Measurements from ENCODE around the gene PCDHA1.

The PCDHA1 gene

DNA sequence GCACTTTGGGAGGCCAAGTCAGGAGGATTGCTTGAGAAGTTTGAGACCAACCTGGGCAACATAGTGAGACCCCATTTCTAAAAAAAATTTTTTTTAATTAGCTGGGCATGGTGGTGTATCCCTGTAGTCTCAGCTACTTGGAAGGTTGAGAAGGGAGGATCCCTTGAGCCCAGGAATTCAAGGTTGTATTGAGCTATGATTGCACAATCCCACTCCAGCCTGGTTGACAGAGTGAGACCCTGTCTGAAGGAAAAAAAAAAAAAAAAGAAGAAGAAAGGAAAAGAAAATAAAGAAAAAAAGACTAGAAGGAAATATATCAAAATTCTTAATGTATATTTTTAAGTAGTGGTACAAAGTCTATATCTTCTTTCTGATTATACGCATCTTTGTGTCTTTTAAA lies 236.4 kb downstream of the PCDHA1 start:
- TF ChIP-seq, protein P1, sequence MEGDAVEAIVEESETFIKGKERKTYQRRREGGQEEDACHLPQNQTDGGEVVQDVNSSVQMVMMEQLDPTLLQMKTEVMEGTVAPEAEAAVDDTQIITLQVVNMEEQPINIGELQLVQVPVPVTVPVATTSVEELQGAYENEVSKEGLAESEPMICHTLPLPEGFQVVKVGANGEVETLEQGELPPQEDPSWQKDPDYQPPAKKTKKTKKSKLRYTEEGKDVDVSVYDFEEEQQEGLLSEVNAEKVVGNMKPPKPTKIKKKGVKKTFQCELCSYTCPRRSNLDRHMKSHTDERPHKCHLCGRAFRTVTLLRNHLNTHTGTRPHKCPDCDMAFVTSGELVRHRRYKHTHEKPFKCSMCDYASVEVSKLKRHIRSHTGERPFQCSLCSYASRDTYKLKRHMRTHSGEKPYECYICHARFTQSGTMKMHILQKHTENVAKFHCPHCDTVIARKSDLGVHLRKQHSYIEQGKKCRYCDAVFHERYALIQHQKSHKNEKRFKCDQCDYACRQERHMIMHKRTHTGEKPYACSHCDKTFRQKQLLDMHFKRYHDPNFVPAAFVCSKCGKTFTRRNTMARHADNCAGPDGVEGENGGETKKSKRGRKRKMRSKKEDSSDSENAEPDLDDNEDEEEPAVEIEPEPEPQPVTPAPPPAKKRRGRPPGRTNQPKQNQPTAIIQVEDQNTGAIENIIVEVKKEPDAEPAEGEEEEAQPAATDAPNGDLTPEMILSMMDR (IDR thresholded peaks at IDR 0.05; ENCODE audit: borderline replicate concordance, extremely low read depth, low read length, poor library complexity, severe bottlenecking) = no peak
- no peak for TF ChIP-seq EZH2 (IDR thresholded peaks at IDR 0.05; ENCODE audit: borderline replicate concordance, low read depth, low read length, severe bottlenecking)
- no peak overlapping the region for H3K9ac ChIP-seq (ENCODE audit: low read depth, low read length)
- H2AFZ ChIP-seq (ENCODE audit: low read depth, low read length) = no peak overlapping the region
- peaks cover 2% of the 10 kb centered on the region for H3K27me3 ChIP-seq (ENCODE audit: insufficient read depth, low read length, poor library complexity)
- DNase-seq = no peak
- no peaks in the 10 kb centered on the region for H4K20me1 ChIP-seq (ENCODE audit: insufficient read depth, low read length)
- no peak for ATAC-seq (ENCODE audit: insufficient read depth, low read depth)
- H3K36me3 ChIP-seq (ENCODE audit: insufficient read depth, low read length) = no peaks in the 10 kb centered on the region
- H3K27ac ChIP-seq (ENCODE audit: low read length) = no peak overlapping the region
- H3K4me1 ChIP-seq (ENCODE audit: insufficient read depth, low read length) = no peaks in the 10 kb centered on the region
- H3K4me2 ChIP-seq (ENCODE audit: insufficient read depth, low read length) = no peak overlapping the region
- H3K4me3 ChIP-seq (ENCODE audit: low read depth in 1 of 2, low read length in 2 of 2) = no peak overlapping the region
- H3K79me2 ChIP-seq (ENCODE audit: insufficient read depth, low read length) = no peaks in the 10 kb centered on the region
- H3K9me3 ChIP-seq (ENCODE audit: insufficient read depth, low read length, severe bottlenecking) = no peaks in the 10 kb centered on the region

DNA sequence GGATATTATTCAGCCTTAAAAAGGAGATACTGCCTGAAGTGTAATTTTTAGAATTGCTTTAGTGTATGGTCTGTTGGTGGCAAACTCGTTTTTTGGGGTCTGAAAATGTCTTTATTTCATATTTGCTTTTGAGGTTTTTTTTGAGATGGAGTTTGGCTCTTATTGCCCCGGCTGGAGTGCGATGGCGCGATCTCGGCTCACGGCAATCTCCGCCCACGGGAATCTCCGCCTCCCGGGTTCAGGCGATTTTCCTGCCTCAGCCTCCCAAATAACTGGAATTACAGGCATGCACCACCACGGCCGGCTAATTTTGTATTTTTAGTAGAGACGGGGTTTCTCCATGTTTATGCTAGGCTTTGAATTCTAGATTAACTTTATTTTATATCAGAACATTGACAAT lies 245.1 kb downstream of the PCDHA1 start:
- H3K4me2 ChIP-seq (ENCODE audit: insufficient read depth, low read length) = no peak overlapping the region
- no peak overlapping the region for H3K9ac ChIP-seq (ENCODE audit: low read depth, low read length)
- peaks cover 13% of the 10 kb centered on the region for H3K27me3 ChIP-seq (ENCODE audit: insufficient read depth, low read length, poor library complexity)
- no peak for TF ChIP-seq EZH2 (IDR thresholded peaks at IDR 0.05; ENCODE audit: borderline replicate concordance, low read depth, low read length, severe bottlenecking)
- no peak overlapping the region for H3K27ac ChIP-seq (ENCODE audit: low read length)
- H3K79me2 ChIP-seq (ENCODE audit: insufficient read depth, low read length) = no peaks in the 10 kb centered on the region
- no peaks in the 10 kb centered on the region for H3K36me3 ChIP-seq (ENCODE audit: insufficient read depth, low read length)
- no peak for ATAC-seq (ENCODE audit: insufficient read depth, low read depth)
- no peaks in the 10 kb centered on the region for H3K9me3 ChIP-seq (ENCODE audit: insufficient read depth, low read length, severe bottlenecking)
- no peak overlapping the region for H3K4me3 ChIP-seq (ENCODE audit: low read depth in 1 of 2, low read length in 2 of 2)
- no peak for DNase-seq
- no peaks in the 10 kb centered on the region for H4K20me1 ChIP-seq (ENCODE audit: insufficient read depth, low read length)
- H3K4me1 ChIP-seq (ENCODE audit: insufficient read depth, low read length) = no peaks in the 10 kb centered on the region
- no peak overlapping the region for H2AFZ ChIP-seq (ENCODE audit: low read depth, low read length)

DNA sequence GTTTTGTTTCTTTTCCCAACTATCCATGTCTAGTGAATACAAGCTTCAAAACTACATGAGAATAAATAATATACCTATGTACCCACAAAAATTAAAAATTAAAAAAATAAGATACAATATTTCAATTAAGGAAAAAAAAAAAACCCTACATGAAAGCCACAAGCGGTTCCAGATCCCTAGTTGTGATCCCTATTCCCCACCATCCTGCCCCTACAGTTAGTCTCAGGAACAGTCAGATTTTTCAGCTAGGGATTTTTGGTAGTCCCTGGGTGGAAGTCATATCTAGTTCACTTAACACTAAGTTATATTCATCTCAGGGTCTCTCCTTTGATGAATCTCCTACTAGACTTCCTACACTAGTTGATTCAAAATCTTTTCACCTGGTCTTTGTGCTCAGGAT lies 246.7 kb downstream of the PCDHA1 start:
- Histone ChIP-seq H3K9me3 (ENCODE audit: insufficient read depth, low read length, severe bottlenecking) (no peaks in the 10 kb centered on the region), H3K4me1 (ENCODE audit: insufficient read depth, low read length) (no peaks in the 10 kb centered on the region), H3K4me3 (ENCODE audit: low read depth in 1 of 2, low read length in 2 of 2) (no peak overlapping the region), H3K79me2 (ENCODE audit: insufficient read depth, low read length) (no peaks in the 10 kb centered on the region), H4K20me1 (ENCODE audit: insufficient read depth, low read length) (no peaks in the 10 kb centered on the region), H2AFZ (ENCODE audit: low read depth, low read length) (no peak overlapping the region), H3K27me3 (ENCODE audit: insufficient read depth, low read length, poor library complexity) (peaks cover 10% of the 10 kb centered on the region), H3K36me3 (ENCODE audit: insufficient read depth, low read length) (no peaks in the 10 kb centered on the region), H3K27ac (ENCODE audit: low read length) (no peak overlapping the region), H3K9ac (ENCODE audit: low read depth, low read length) (no peak overlapping the region), H3K4me2 (ENCODE audit: insufficient read depth, low read length) (no peak overlapping the region)
- ATAC-seq (ENCODE audit: insufficient read depth, low read depth) (no peak), DNase-seq (no peak)
- TF ChIP-seq, protein P1 (IDR thresholded peaks at IDR 0.05; ENCODE audit: borderline replicate concordance, extremely low read depth, low read length, poor library complexity, severe bottlenecking) = no peak
- TF ChIP-seq EZH2 (IDR thresholded peaks at IDR 0.05; ENCODE audit: borderline replicate concordance, low read depth, low read length, severe bottlenecking) = no peak

DNA sequence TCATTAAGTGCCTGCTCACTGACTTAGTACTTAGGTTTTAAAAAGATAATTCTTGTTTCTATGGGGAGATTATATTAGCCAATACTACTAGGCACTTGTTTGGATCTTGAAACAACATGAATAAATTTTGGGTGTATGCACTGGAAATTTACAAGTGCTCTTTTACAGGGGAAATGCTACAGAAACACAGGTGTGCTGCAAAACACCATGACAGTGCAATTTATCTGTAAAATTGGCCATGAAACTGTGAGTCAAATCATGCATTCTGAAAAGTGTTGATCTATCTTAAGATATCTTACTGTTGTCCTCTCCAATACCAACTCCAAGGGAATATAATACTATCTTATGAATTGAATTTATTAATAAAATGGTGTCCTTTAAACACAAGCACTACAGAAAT lies 253.1 kb downstream of the PCDHA1 start:
- ATAC-seq (ENCODE audit: insufficient read depth, low read depth) (no peak), DNase-seq (no peak)
- Histone ChIP-seq H2AFZ (ENCODE audit: low read depth, low read length) (no peak overlapping the region), H3K9ac (ENCODE audit: low read depth, low read length) (no peak overlapping the region), H3K36me3 (ENCODE audit: insufficient read depth, low read length) (no peaks in the 10 kb centered on the region), H3K4me3 (ENCODE audit: low read depth in 1 of 2, low read length in 2 of 2) (no peak overlapping the region), H3K27ac (ENCODE audit: low read length) (no peak overlapping the region), H4K20me1 (ENCODE audit: insufficient read depth, low read length) (no peaks in the 10 kb centered on the region), H3K27me3 (ENCODE audit: insufficient read depth, low read length, poor library complexity) (no peaks in the 10 kb centered on the region), H3K9me3 (ENCODE audit: insufficient read depth, low read length, severe bottlenecking) (no peaks in the 10 kb centered on the region), H3K4me2 (ENCODE audit: insufficient read depth, low read length) (no peak overlapping the region), H3K79me2 (ENCODE audit: insufficient read depth, low read length) (no peaks in the 10 kb centered on the region), H3K4me1 (ENCODE audit: insufficient read depth, low read length) (no peaks in the 10 kb centered on the region)
- TF ChIP-seq EZH2 (IDR thresholded peaks at IDR 0.05; ENCODE audit: borderline replicate concordance, low read depth, low read length, severe bottlenecking) = no peak
- TF ChIP-seq, protein P1 (IDR thresholded peaks at IDR 0.05; ENCODE audit: borderline replicate concordance, extremely low read depth, low read length, poor library complexity, severe bottlenecking) = no peak

Data from DND-41 (cell line).